Iris pigment epithelial cell (primary cell): ENCODE measurements around the gene TUBGCP6.
A peak's percentile ranks its signal among the peaks of the same experiment; 100 is the strongest.
"Not testable (repeated sequence)": the region's sequence is repeated elsewhere in the genome, so short reads cannot be mapped to it uniquely, and the experiment has no call there.

Source experiments
- DNase-seq: peaks from one replicate; pipeline ENCODE4 v3.0.0-alpha.2; 2011; ENCODE audit warnings: low read depth

TUBGCP6 gene

GRCh38 chr22:50280022-50280707 lies 35.3 kb upstream of the TUBGCP6 start:
- DNase-seq, result no peak

- no peak for DNase-seq
Observed at GRCh38 chr22:50278956-50279619, 34.3 kb upstream of the TUBGCP6 start.

GRCh38 chr22:50278461-50278860 lies 33.6 kb upstream of the TUBGCP6 start:
- no peak for DNase-seq

GRCh38 chr22:50277761-50278160 lies 32.9 kb upstream of the TUBGCP6 start:
- no peak for DNase-seq

GRCh38 chr22:50276143-50276542 lies 31.3 kb upstream of the TUBGCP6 start:
- peak; percentile 71 for DNase-seq

GRCh38 chr22:50275181-50276055 lies 30.6 kb upstream of the TUBGCP6 start:
- no peak for DNase-seq

GRCh38 chr22:50274771-50275170 lies 29.9 kb upstream of the TUBGCP6 start:
- no peak for DNase-seq

- peak; percentile 51 for DNase-seq
Observed at GRCh38 chr22:50274311-50274710, 29.5 kb upstream of the TUBGCP6 start.

GRCh38 chr22:50273781-50274180 lies 29.0 kb upstream of the TUBGCP6 start:
- DNase-seq, result not testable (repeated sequence)

GRCh38 chr22:50273352-50273751 lies 28.5 kb upstream of the TUBGCP6 start:
- DNase-seq, result not testable (repeated sequence)

GRCh38 chr22:50272044-50272802 lies 27.4 kb upstream of the TUBGCP6 start:
- DNase-seq, result no peak

- DNase-seq, result peak; percentile 61
Observed at GRCh38 chr22:50271519-50271970, 26.7 kb upstream of the TUBGCP6 start.

GRCh38 chr22:50270666-50271394 lies 26.0 kb upstream of the TUBGCP6 start:
- DNase-seq, result peak; percentile 71

GRCh38 chr22:50269970-50270665 lies 25.3 kb upstream of the TUBGCP6 start, which contains the start of gene MAPK11:
TSS of gene MAPK11 (minus strand) at chr22:50270380. CDS start at chr22:50270292, 88 bp downstream.
- DNase-seq, result peak; percentile 71

- DNase-seq, result no peak
Observed at GRCh38 chr22:50269573-50269969, 24.7 kb upstream of the TUBGCP6 start.

- DNase-seq, result no peak
Observed at GRCh38 chr22:50268655-50269113, 23.9 kb upstream of the TUBGCP6 start.

- peak; percentile 51 for DNase-seq
Observed at GRCh38 chr22:50267591-50268390, 23.0 kb upstream of the TUBGCP6 start.

GRCh38 chr22:50266994-50267393 lies 22.2 kb upstream of the TUBGCP6 start:
- DNase-seq, result no peak

GRCh38 chr22:50264946-50265669 lies 20.3 kb upstream of the TUBGCP6 start:
- no peak for DNase-seq
